ENCODE data around the gene TCP11.

The TCP11 gene

GRCh38 chr6:35170891-35171290 is 29.8 kb upstream of the TCP11 start:
- no peak for DNase-seq

- no peak for DNase-seq
Observed at GRCh38 chr6:35170166-35170565, 29.0 kb upstream of the TCP11 start.

GRCh38 chr6:35168461-35168861 is 27.3 kb upstream of the TCP11 start:
- no peak for DNase-seq

- no peak for DNase-seq
Observed at GRCh38 chr6:35167505-35167904, 26.4 kb upstream of the TCP11 start.

GRCh38 chr6:35166520-35166919 is 25.4 kb upstream of the TCP11 start:
- DNase-seq = no peak

- no peak for DNase-seq
Observed at GRCh38 chr6:35166116-35166515, 25.0 kb upstream of the TCP11 start.

GRCh38 chr6:35165630-35166071 is 24.5 kb upstream of the TCP11 start:
- no peak for DNase-seq

- no peak for DNase-seq
Observed at GRCh38 chr6:35164868-35165267, 23.7 kb upstream of the TCP11 start.

GRCh38 chr6:35164277-35164676 is 23.1 kb upstream of the TCP11 start:
- no peak for DNase-seq

GRCh38 chr6:35163836-35164235 is 22.7 kb upstream of the TCP11 start:
- no peak for DNase-seq

- no peak for DNase-seq
Observed at GRCh38 chr6:35161776-35162607, 20.9 kb upstream of the TCP11 start.

- DNase-seq = no peak
Observed at GRCh38 chr6:35161266-35161665, 20.1 kb upstream of the TCP11 start.

GRCh38 chr6:35160642-35161041 is 19.5 kb upstream of the TCP11 start:
- DNase-seq = no peak

- DNase-seq = no peak
Observed at GRCh38 chr6:35158520-35158919, 17.4 kb upstream of the TCP11 start.

- no peak for DNase-seq
Observed at GRCh38 chr6:35154947-35155346, 13.8 kb upstream of the TCP11 start.

GRCh38 chr6:35154262-35154661 is 13.1 kb upstream of the TCP11 start:
- no peak for DNase-seq

GRCh38 chr6:35152067-35152707 is 11.0 kb upstream of the TCP11 start:
- no peak for DNase-seq

- DNase-seq = no peak
Observed at GRCh38 chr6:35151466-35151865, 10.3 kb upstream of the TCP11 start.

GRCh38 chr6:35149891-35150566 is 8.9 kb upstream of the TCP11 start:
- no peak for DNase-seq

- DNase-seq = no peak
Observed at GRCh38 chr6:35148167-35148741, 7.1 kb upstream of the TCP11 start.

- DNase-seq = no peak
Observed at GRCh38 chr6:35147486-35147885, 6.3 kb upstream of the TCP11 start.

GRCh38 chr6:35147026-35147425 is 5.9 kb upstream of the TCP11 start:
- no peak for DNase-seq

- no peak for DNase-seq
Observed at GRCh38 chr6:35146453-35146852, 5.3 kb upstream of the TCP11 start.

- DNase-seq = no peak
Observed at GRCh38 chr6:35145757-35146156, 4.6 kb upstream of the TCP11 start.

All from activated effector memory CD4-positive, alpha-beta T cell treated with anti-CD3 and anti-CD28 coated beads, Interleukin-2, amount 50 U/mL, for 16 hours (primary cell).